CD4-positive, alpha-beta memory T cell (primary cell): Measurements from ENCODE around the gene HMSD. TPM values are rescaled to one million over a fixed set of nuclear protein-coding genes. Genes with fewer than 3 reads are reported as not detected.

ENCODE experiments used
- CTCF ChIA-PET: fragments of 350-600 bp; sonication (Branson Sonifier 250); formaldehyde crosslinking; loops from one replicate; lab custom pipeline; 2021; ENCODE audit warnings: inconsistent platforms; ENCODE audit not compliant: partially characterized antibody; lab: Charles Lee
- POLR2A ChIA-PET: fragments of 350-600 bp; sonication (Branson Sonifier 250); formaldehyde crosslinking; loops from one replicate; lab custom pipeline; 2021; ENCODE audit not compliant: partially characterized antibody; lab: Charles Lee
- DNase-seq, 5 donors: peaks; one replicate each; pipeline versions ENCODE4 v3.0.0 to v3.0.0-alpha.2; 2020 to 2022; ENCODE audit warnings: mixed read lengths in 1 of 5
- H3K27ac ChIP-seq: one replicate; pipeline ENCODE4 v1.7.0; 2013; ENCODE audit warnings: low read depth, low read length
- H3K27me3 ChIP-seq: 2 replicates; pipeline ENCODE4 v1.7.0; 2013; ENCODE audit warnings: mild to moderate bottlenecking, low read length, moderate library complexity; ENCODE audit not compliant: insufficient read depth
- H3K36me3 ChIP-seq: 2 replicates; pipeline ENCODE4 v1.7.0; 2013; ENCODE audit warnings: mild to moderate bottlenecking, low read length, moderate library complexity; ENCODE audit not compliant: insufficient read depth
- H3K4me1 ChIP-seq: 2 replicates; pipeline ENCODE4 v1.7.0; 2013; ENCODE audit warnings: mild to moderate bottlenecking, low read length, moderate library complexity; ENCODE audit not compliant: insufficient read depth
- H3K4me3 ChIP-seq, 2 donors: one replicate each; pipeline ENCODE4 v1.7.0; 2013; ENCODE audit warnings: low read length in 2 of 2, mild to moderate bottlenecking in 1 of 2
- H3K9me3 ChIP-seq, 2 donors: one replicate each; pipeline ENCODE4 v1.7.0; 2013; ENCODE audit warnings: low read length in 2 of 2, control low read depth in 1 of 2; ENCODE audit not compliant: control insufficient read depth in 1 of 2
- H3K27ac Mint-ChIP-seq, 7 donors: one replicate each; pipeline ENCODE4 v1.8.0; 2020 to 2021; ENCODE audit warnings: mixed read lengths in 7 of 7, mild to moderate bottlenecking in 6 of 7, inconsistent platforms in 3 of 7, moderate library complexity in 3 of 7
- H3K27me3 Mint-ChIP-seq, 2 donors: one replicate each; pipeline ENCODE4 v1.8.0; 2020 to 2021; ENCODE audit warnings: mixed read lengths in 2 of 2
- H3K36me3 Mint-ChIP-seq, 2 donors: one replicate each; pipeline ENCODE4 v1.8.0; 2020 to 2021; ENCODE audit warnings: mixed read lengths in 2 of 2, inconsistent platforms in 1 of 2, mild to moderate bottlenecking in 1 of 2
- H3K4me1 Mint-ChIP-seq, 4 donors: one replicate each; pipeline ENCODE4 v1.8.0; 2020 to 2021; ENCODE audit warnings: mixed read lengths in 4 of 4, mild to moderate bottlenecking in 1 of 4
- H3K4me3 Mint-ChIP-seq, 8 donors: one replicate each; pipeline ENCODE4 v1.8.0; 2020 to 2021; ENCODE audit warnings: mixed read lengths in 8 of 8, mild to moderate bottlenecking in 7 of 8, moderate library complexity in 6 of 8, inconsistent platforms in 3 of 8
- H3K9me3 Mint-ChIP-seq, 8 donors: one replicate each; pipeline ENCODE4 v1.8.0; 2020 to 2021; ENCODE audit warnings: mixed read lengths in 8 of 8, mild to moderate bottlenecking in 5 of 8, inconsistent platforms in 3 of 8, moderate library complexity in 1 of 8
- intact Hi-C: fragments of 100-400 bp; cut with micrococcal nuclease; formaldehyde crosslinking; loops from one replicate; pipeline ENCODE4 v1.15.1; 2023
- polyA plus RNA-seq, 2 donors: library from polyadenylated mRNA; unstranded; fragments of 300-500 nt; fragmentation: Illumina TruSeq; gene quantifications; one replicate each; pipeline ENCODE4 v1.2.3, GENCODE V29; 2021
- total RNA-seq, 2 experiments: library from RNA; stranded (reverse); gene quantifications; one replicate each; pipeline ENCODE4 v1.2.3, GENCODE V29; 2021

The HMSD gene, protein sequence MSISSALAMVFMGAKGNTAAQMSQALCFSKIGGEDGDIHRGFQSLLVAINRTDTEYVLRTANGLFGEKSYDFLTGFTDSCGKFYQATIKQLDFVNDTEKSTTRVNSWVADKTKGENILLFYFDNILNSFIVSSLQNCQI
- 1 to 10 TPM; 1.8 to 2.2 TPM for total RNA-seq
- polyA plus RNA-seq, result not detected

GRCh38 chr18:63949068-63949737 lies at the start of gene HMSD:
Gene HMSD (plus strand): TSS chr18:63949301. CDS start chr18:63953456, 4,155 bp downstream.
- peaks cover 13% of the 10 kb centered on the region for H3K4me1 ChIP-seq
- H3K27me3 Mint-ChIP-seq, result peaks cover 4 to 13% of the 10 kb centered on the region in 2 donors
- ChIA-PET POLR2A (no interaction called here), CTCF (interaction anchor here (0.9 to 2.0 kb wide), 4 partner anchors 10 to 18 kb away, joined by 3 to 9 read pairs (median 4); no protein-coding TSS in a partner anchor)
- H3K9me3 Mint-ChIP-seq, result no peaks in the 10 kb centered on the region
- H3K27ac Mint-ChIP-seq, result peak within 1 kb of the TSS in 2 of 7 donors; percentile 60 to 61
- intact Hi-C loops, result loop anchor here (1.0 kb wide), 1 partner anchor 30 kb away; no protein-coding TSS in a partner anchor
- H3K4me3 ChIP-seq, result peak within 1 kb of the TSS; percentile 29 to 42
- no peaks in the 10 kb centered on the region for H3K9me3 ChIP-seq
- H3K36me3 Mint-ChIP-seq, result no peaks in the 10 kb centered on the region
- H3K36me3 ChIP-seq, result no peaks in the 10 kb centered on the region
- no peak within 1 kb of the TSS for H3K27ac ChIP-seq
- H3K4me1 Mint-ChIP-seq, result peaks cover 8 to 27% (median 20%) of the 10 kb centered on the region in 4 donors
- H3K27me3 ChIP-seq, result no peaks in the 10 kb centered on the region
- peak within 1 kb of the TSS; percentile 73 to 89 (median 78) for H3K4me3 Mint-ChIP-seq
- DNase-seq, result peak; percentile 34 to 61 (median 46)

GRCh38 chr18:63903851-63904570 lies 45.1 kb upstream of the HMSD start:
- Mint-ChIP-seq H3K4me3 (no peak overlapping the region), H3K36me3 (no peaks in the 10 kb centered on the region), H3K4me1 (no peaks in the 10 kb centered on the region), H3K27me3 (peaks cover 7 to 14% of the 10 kb centered on the region in 2 donors), H3K9me3 (peaks cover 0 to 4% (median 0%) of the 10 kb centered on the region in 8 donors), H3K27ac (no peak overlapping the region)
- H3K36me3 ChIP-seq, result no peaks in the 10 kb centered on the region
- no peak overlapping the region for H3K4me3 ChIP-seq
- H3K27ac ChIP-seq, result no peak overlapping the region
- POLR2A ChIA-PET, result no interaction called here
- CTCF ChIA-PET, result no interaction called here
- no peak for DNase-seq
- H3K27me3 ChIP-seq, result no peaks in the 10 kb centered on the region
- no peaks in the 10 kb centered on the region for H3K9me3 ChIP-seq
- no peaks in the 10 kb centered on the region for H3K4me1 ChIP-seq
- intact Hi-C loops, result no loop called here

DNA sequence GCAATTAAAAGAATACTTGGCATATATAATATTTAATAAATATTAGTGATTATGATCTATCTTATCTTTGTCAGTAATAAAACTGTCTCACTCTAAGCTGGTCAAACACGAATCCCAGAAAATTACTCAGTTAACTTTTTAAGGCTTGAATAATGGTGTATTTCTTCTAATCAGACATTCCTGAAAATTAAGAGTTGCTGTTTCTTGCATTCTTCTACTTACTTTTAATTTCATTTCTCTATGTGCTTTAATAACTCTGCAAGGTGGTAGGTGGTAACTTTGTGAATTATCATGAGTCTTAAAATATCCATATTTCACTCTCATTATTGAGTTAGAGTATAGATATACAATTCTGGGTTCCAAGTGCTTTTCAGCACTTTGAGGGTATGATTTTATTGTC lies 44.4 kb upstream of the HMSD start:
- POLR2A ChIA-PET, result no interaction called here
- no peak overlapping the region for H3K27ac Mint-ChIP-seq

DNA sequence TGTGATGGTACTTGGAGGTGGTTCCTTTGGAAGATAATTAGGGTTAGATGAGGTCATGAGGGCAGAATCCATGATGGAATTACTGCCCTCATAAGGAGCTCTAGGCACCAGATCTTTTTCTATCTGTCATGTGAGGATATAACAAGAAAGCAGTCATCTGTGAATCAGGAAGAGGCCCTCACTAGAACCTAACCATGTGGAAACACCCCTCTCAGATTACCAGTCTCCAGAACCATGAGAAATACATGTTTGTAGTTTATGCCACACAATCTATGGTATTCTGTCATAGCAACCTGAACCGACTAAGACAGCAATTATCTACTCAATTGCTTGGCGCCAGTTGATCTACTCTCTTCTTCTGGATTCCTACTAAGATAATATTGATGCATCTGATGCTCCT lies 43.7 kb upstream of the HMSD start:
- no peak overlapping the region for H3K27ac Mint-ChIP-seq
- H3K4me3 ChIP-seq, result no peak overlapping the region
- no peak overlapping the region for H3K27ac ChIP-seq
- H3K4me3 Mint-ChIP-seq, result no peak overlapping the region
- no peaks in the 10 kb centered on the region for H3K36me3 ChIP-seq
- no peaks in the 10 kb centered on the region for H3K27me3 ChIP-seq
- H3K36me3 Mint-ChIP-seq, result no peaks in the 10 kb centered on the region
- ChIA-PET POLR2A (no interaction called here), CTCF (no interaction called here)
- no peaks in the 10 kb centered on the region for H3K4me1 ChIP-seq
- no peaks in the 10 kb centered on the region for H3K9me3 ChIP-seq
- peaks cover 0 to 4% (median 0%) of the 10 kb centered on the region in 8 donors for H3K9me3 Mint-ChIP-seq
- no peak for DNase-seq
- intact Hi-C loops, result no loop called here
- peaks cover 5 to 14% of the 10 kb centered on the region in 2 donors for H3K27me3 Mint-ChIP-seq
- no peaks in the 10 kb centered on the region for H3K4me1 Mint-ChIP-seq

More for the DNA sequence above, 44.4 kb upstream of the HMSD start:
- intact Hi-C loops, result no loop called here
- no peaks in the 10 kb centered on the region for H3K27me3 ChIP-seq
- peaks cover 0 to 4% (median 0%) of the 10 kb centered on the region in 8 donors for H3K9me3 Mint-ChIP-seq
- peaks cover 7 to 14% of the 10 kb centered on the region in 2 donors for H3K27me3 Mint-ChIP-seq
- H3K9me3 ChIP-seq, result no peaks in the 10 kb centered on the region
- no peak overlapping the region for H3K4me3 Mint-ChIP-seq
- CTCF ChIA-PET, result no interaction called here
- DNase-seq, result no peak
- H3K4me1 ChIP-seq, result no peaks in the 10 kb centered on the region
- no peaks in the 10 kb centered on the region for H3K36me3 ChIP-seq
- H3K4me1 Mint-ChIP-seq, result no peaks in the 10 kb centered on the region
- H3K27ac ChIP-seq, result no peak overlapping the region
- no peaks in the 10 kb centered on the region for H3K36me3 Mint-ChIP-seq
- H3K4me3 ChIP-seq, result no peak overlapping the region

DNA sequence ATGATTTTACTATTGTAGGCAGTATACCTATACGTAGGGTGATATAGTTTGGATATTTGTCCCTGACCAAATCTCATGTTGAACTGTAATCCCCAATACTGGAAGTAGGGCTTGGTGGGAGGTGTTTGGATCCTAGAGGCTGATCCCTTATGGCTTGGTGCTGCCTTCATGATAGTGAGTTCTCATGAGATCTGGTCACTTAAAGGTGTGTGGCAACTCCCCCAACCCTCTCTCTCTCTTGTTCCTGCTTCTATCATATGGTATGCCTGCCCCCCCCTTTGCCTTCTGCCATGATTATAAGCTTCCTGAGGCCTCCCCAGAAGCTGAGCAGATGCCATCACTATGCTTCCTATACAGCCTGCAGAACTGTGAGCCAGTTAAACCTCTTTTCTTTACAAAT lies 43.0 kb upstream of the HMSD start:
- Histone ChIP-seq H3K9me3 (no peaks in the 10 kb centered on the region), H3K27me3 (no peaks in the 10 kb centered on the region), H3K4me3 (no peak overlapping the region), H3K4me1 (no peaks in the 10 kb centered on the region), H3K27ac (no peak overlapping the region), H3K36me3 (no peaks in the 10 kb centered on the region)
- Mint-ChIP-seq H3K27ac (no peak overlapping the region), H3K27me3 (peaks cover 5 to 11% of the 10 kb centered on the region in 2 donors), H3K4me3 (no peak overlapping the region), H3K9me3 (peaks cover 0 to 4% (median 0%) of the 10 kb centered on the region in 8 donors), H3K4me1 (no peaks in the 10 kb centered on the region), H3K36me3 (no peaks in the 10 kb centered on the region)
- no peak for DNase-seq
- CTCF ChIA-PET, result no interaction called here
- POLR2A ChIA-PET, result no interaction called here
- intact Hi-C loops, result no loop called here

GRCh38 chr18:63907664-63908063 lies 41.4 kb upstream of the HMSD start, which contains the start of gene SERPINB10:
Gene SERPINB10 (plus strand): TSS chr18:63907958. CDS start chr18:63915511, 7,553 bp downstream.
- no peak for DNase-seq
- peaks cover 5 to 9% of the 10 kb centered on the region in 2 donors for H3K27me3 Mint-ChIP-seq
- Histone ChIP-seq H3K27me3 (no peaks in the 10 kb centered on the region), H3K4me1 (no peaks in the 10 kb centered on the region), H3K36me3 (no peaks in the 10 kb centered on the region), H3K27ac (no peak within 1 kb of the TSS), H3K9me3 (no peaks in the 10 kb centered on the region), H3K4me3 (no peak within 1 kb of the TSS)
- intact Hi-C loops, result no loop called here
- ChIA-PET POLR2A (no interaction called here), CTCF (no interaction called here)
- H3K27ac Mint-ChIP-seq, result no peak within 1 kb of the TSS
- peak within 1 kb of the TSS in 1 of 8 donors; percentile 7 for H3K4me3 Mint-ChIP-seq
- peaks cover 0 to 4% (median 0%) of the 10 kb centered on the region in 8 donors for H3K9me3 Mint-ChIP-seq
- no peaks in the 10 kb centered on the region for H3K4me1 Mint-ChIP-seq
- H3K36me3 Mint-ChIP-seq, result no peaks in the 10 kb centered on the region

GRCh38 chr18:63908858-63909257 lies 40.2 kb upstream of the HMSD start:
- H3K36me3 Mint-ChIP-seq, result no peaks in the 10 kb centered on the region
- H3K27ac Mint-ChIP-seq, result no peak overlapping the region
- H3K4me1 ChIP-seq, result no peaks in the 10 kb centered on the region
- H3K27me3 Mint-ChIP-seq, result peaks cover 10 to 11% of the 10 kb centered on the region in 2 donors
- H3K9me3 ChIP-seq, result no peaks in the 10 kb centered on the region
- no peak overlapping the region for H3K27ac ChIP-seq
- H3K4me3 Mint-ChIP-seq, result no peak overlapping the region
- CTCF ChIA-PET, result interaction anchor here (0.9 kb wide), 1 partner anchor 13 kb away, joined by 3 read pairs; no protein-coding TSS in a partner anchor
- intact Hi-C loops, result no loop called here
- no peaks in the 10 kb centered on the region for H3K36me3 ChIP-seq
- H3K9me3 Mint-ChIP-seq, result peaks cover 0 to 5% (median 0%) of the 10 kb centered on the region in 8 donors
- POLR2A ChIA-PET, result no interaction called here
- no peak for DNase-seq
- no peaks in the 10 kb centered on the region for H3K4me1 Mint-ChIP-seq
- no peak overlapping the region for H3K4me3 ChIP-seq
- H3K27me3 ChIP-seq, result no peaks in the 10 kb centered on the region
